ENCODE data around the gene MT1A.

Gene MT1A

GRCh38 chr16:56647641-56648431 lies 9.4 kb downstream of the MT1A start:
- H3K9me3 ChIP-seq (ENCODE audit: insufficient read depth, low read depth, low read length): no peaks in the 10 kb centered on the region
- no peak overlapping the region for H3K27ac ChIP-seq (ENCODE audit: low read length)
- H3K4me3 ChIP-seq (ENCODE audit: low read length): peak overlapping the region; percentile 41; the same call in 1 of the 2 replicates
- H3K9ac ChIP-seq (ENCODE audit: low read depth, low read length): no peak overlapping the region
- H3K4me1 ChIP-seq (ENCODE audit: insufficient read depth, low read length): peaks cover 4% of the 10 kb centered on the region; the same call in 1 of the 2 replicates
- no peaks in the 10 kb centered on the region for H3K36me3 ChIP-seq (ENCODE audit: insufficient read depth, low read depth, low read length)
- H3K27me3 ChIP-seq (ENCODE audit: insufficient read depth, low read length): peaks cover 100% of the 10 kb centered on the region

GRCh38 chr16:56649271-56649670 lies 10.8 kb downstream of the MT1A start:
- Histone ChIP-seq H3K9me3 (ENCODE audit: insufficient read depth, low read depth, low read length) (no peaks in the 10 kb centered on the region), H3K9ac (ENCODE audit: low read depth, low read length) (no peak overlapping the region), H3K4me3 (ENCODE audit: low read length) (no peak overlapping the region), H3K27me3 (ENCODE audit: insufficient read depth, low read length) (peaks cover 93% of the 10 kb centered on the region), H3K36me3 (ENCODE audit: insufficient read depth, low read depth, low read length) (no peaks in the 10 kb centered on the region), H3K27ac (ENCODE audit: low read length) (no peak overlapping the region), H3K4me1 (ENCODE audit: insufficient read depth, low read length) (no peaks in the 10 kb centered on the region)

GRCh38 chr16:56649820-56650219 lies 11.4 kb downstream of the MT1A start:
- H3K4me1 ChIP-seq (ENCODE audit: insufficient read depth, low read length): no peaks in the 10 kb centered on the region
- no peaks in the 10 kb centered on the region for H3K36me3 ChIP-seq (ENCODE audit: insufficient read depth, low read depth, low read length)
- peaks cover 90% of the 10 kb centered on the region for H3K27me3 ChIP-seq (ENCODE audit: insufficient read depth, low read length)
- no peaks in the 10 kb centered on the region for H3K9me3 ChIP-seq (ENCODE audit: insufficient read depth, low read depth, low read length)
- H3K4me3 ChIP-seq (ENCODE audit: low read length): no peak overlapping the region
- no peak overlapping the region for H3K27ac ChIP-seq (ENCODE audit: low read length)
- H3K9ac ChIP-seq (ENCODE audit: low read depth, low read length): no peak overlapping the region

- Histone ChIP-seq H3K4me3 (ENCODE audit: low read length) (no peak within 1 kb of the TSS), H3K9ac (ENCODE audit: low read depth, low read length) (no peak within 1 kb of the TSS), H3K27ac (ENCODE audit: low read length) (no peak within 1 kb of the TSS), H3K9me3 (ENCODE audit: insufficient read depth, low read depth, low read length) (no peaks in the 10 kb centered on the region), H3K36me3 (ENCODE audit: insufficient read depth, low read depth, low read length) (no peaks in the 10 kb centered on the region), H3K27me3 (ENCODE audit: insufficient read depth, low read length) (peaks cover 90% of the 10 kb centered on the region), H3K4me1 (ENCODE audit: insufficient read depth, low read length) (no peaks in the 10 kb centered on the region)
Observed at GRCh38 chr16:56651586-56651985, 13.1 kb downstream of the MT1A start, which contains the start of gene MT1B. Gene MT1B (plus strand): TSS chr16:56651886. CDS start chr16:56651954, 68 bp downstream.

- peaks cover 90% of the 10 kb centered on the region for H3K27me3 ChIP-seq (ENCODE audit: insufficient read depth, low read length)
- no peaks in the 10 kb centered on the region for H3K4me1 ChIP-seq (ENCODE audit: insufficient read depth, low read length)
- no peak overlapping the region for H3K9ac ChIP-seq (ENCODE audit: low read depth, low read length)
- H3K27ac ChIP-seq (ENCODE audit: low read length): no peak overlapping the region
- no peaks in the 10 kb centered on the region for H3K9me3 ChIP-seq (ENCODE audit: insufficient read depth, low read depth, low read length)
- H3K36me3 ChIP-seq (ENCODE audit: insufficient read depth, low read depth, low read length): no peaks in the 10 kb centered on the region
- no peak overlapping the region for H3K4me3 ChIP-seq (ENCODE audit: low read length)
Observed at GRCh38 chr16:56652600-56652999, 14.1 kb downstream of the MT1A start.

DNA sequence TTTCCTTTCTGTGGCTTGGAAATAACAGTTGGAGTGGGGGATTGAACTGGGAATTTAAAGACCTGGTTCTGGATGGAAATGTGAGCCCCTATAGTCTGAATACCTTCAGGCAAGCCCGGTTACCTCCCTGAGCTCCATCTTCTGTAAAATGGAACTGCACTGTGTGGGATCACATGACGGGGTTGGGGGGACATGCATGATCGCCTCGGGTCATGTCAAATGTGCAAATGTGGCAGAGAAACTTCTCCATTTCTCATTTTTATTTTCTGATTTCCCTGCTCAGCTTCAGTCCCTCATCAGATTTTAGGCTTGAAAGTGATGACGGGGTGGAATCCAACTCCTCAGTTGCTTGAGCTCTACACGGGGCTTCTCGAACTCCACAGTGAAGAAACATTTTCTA lies 14.8 kb downstream of the MT1A start:
- Histone ChIP-seq H3K27ac (ENCODE audit: low read length) (no peak overlapping the region), H3K4me1 (ENCODE audit: insufficient read depth, low read length) (no peaks in the 10 kb centered on the region), H3K36me3 (ENCODE audit: insufficient read depth, low read depth, low read length) (no peaks in the 10 kb centered on the region), H3K9me3 (ENCODE audit: insufficient read depth, low read depth, low read length) (no peaks in the 10 kb centered on the region), H3K4me3 (ENCODE audit: low read length) (no peak overlapping the region), H3K27me3 (ENCODE audit: insufficient read depth, low read length) (peaks cover 90% of the 10 kb centered on the region), H3K9ac (ENCODE audit: low read depth, low read length) (no peak overlapping the region)

- Histone ChIP-seq H3K27ac (ENCODE audit: low read length) (no peak within 1 kb of the TSS), H3K4me1 (ENCODE audit: insufficient read depth, low read length) (no peaks in the 10 kb centered on the region), H3K9ac (ENCODE audit: low read depth, low read length) (peak within 1 kb of the TSS; percentile 74; the same call in 1 of the 2 replicates), H3K4me3 (ENCODE audit: low read length) (peak within 1 kb of the TSS; percentile 86), H3K36me3 (ENCODE audit: insufficient read depth, low read depth, low read length) (no peaks in the 10 kb centered on the region), H3K9me3 (ENCODE audit: insufficient read depth, low read depth, low read length) (no peaks in the 10 kb centered on the region), H3K27me3 (ENCODE audit: insufficient read depth, low read length) (peaks cover 90% of the 10 kb centered on the region)
Observed at GRCh38 chr16:56657555-56658326, 19.3 kb downstream of the MT1A start, which contains the start of gene MT1F. Gene MT1F (plus strand): TSS chr16:56657959. CDS start chr16:56658059, 100 bp downstream.

- Histone ChIP-seq H3K4me3 (ENCODE audit: low read length) (peak overlapping the region; percentile 86), H3K9me3 (ENCODE audit: insufficient read depth, low read depth, low read length) (no peaks in the 10 kb centered on the region), H3K4me1 (ENCODE audit: insufficient read depth, low read length) (no peaks in the 10 kb centered on the region), H3K36me3 (ENCODE audit: insufficient read depth, low read depth, low read length) (no peaks in the 10 kb centered on the region), H3K9ac (ENCODE audit: low read depth, low read length) (peak overlapping the region; percentile 74; the same call in 1 of the 2 replicates), H3K27me3 (ENCODE audit: insufficient read depth, low read length) (peaks cover 90% of the 10 kb centered on the region), H3K27ac (ENCODE audit: low read length) (no peak overlapping the region)
Observed at GRCh38 chr16:56658327-56658875, 19.9 kb downstream of the MT1A start.

DNA sequence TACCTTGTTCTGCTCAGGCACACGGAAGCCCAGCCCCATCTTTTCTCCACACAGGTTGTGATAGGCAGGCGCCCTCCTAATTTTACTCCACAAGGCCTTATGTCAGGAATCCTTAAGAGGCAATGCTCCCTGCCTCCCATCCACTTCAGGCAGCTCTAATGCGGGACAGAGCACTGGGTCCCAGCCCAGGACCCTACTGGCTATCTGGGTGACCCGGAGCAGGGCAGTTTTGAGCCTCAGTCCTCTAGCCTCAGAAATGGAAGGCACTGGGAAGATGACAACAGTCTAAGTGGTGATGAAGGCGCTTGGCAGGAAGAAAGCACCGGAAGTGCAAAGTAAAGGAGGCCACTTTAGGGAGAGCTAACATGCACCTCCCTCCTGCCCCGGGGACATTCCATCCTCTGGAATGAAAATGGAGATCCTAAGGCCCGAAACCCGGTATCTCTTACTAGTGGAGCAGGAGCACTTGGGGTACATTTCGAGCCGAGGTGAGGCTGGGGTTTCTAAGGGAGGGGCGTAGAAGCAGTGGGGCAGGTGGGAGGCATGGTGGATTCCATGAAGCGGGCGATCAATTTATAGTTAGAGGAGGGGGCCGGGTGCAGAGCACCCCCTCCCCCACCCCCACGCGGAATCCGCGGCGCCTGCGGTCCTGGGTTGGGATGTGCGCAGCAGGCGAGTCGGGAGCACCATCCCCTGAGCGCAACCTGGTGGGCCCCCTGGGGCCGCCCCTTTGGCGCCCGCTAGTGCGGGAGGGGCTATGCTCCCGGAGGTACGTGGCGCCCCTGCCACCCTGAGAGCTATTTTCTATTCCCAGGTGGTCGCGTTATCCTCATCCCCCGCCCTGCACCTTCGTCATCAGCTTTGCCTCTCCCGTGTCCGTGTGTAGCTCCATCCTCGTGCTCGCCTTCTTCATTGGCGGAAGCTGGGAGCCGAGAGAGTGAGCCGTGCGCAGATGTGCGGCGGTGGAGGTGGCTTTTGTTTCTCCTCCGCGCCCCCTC lies 24.2 kb downstream of the MT1A start:
- Histone ChIP-seq H3K36me3 (ENCODE audit: insufficient read depth, low read depth, low read length) (no peaks in the 10 kb centered on the region), H3K9me3 (ENCODE audit: insufficient read depth, low read depth, low read length) (no peaks in the 10 kb centered on the region; the same call in 1 of the 2 replicates), H3K27me3 (ENCODE audit: insufficient read depth, low read length) (peaks cover 100% of the 10 kb centered on the region), H3K27ac (ENCODE audit: low read length) (no peak overlapping the region), H3K9ac (ENCODE audit: low read depth, low read length) (no peak overlapping the region), H3K4me1 (ENCODE audit: insufficient read depth, low read length) (peaks cover 3% of the 10 kb centered on the region; the same call in 1 of the 2 replicates), H3K4me3 (ENCODE audit: low read length) (peak overlapping the region; percentile 60)

GRCh38 chr16:56664506-56664905 lies 26.0 kb downstream of the MT1A start:
- H3K36me3 ChIP-seq (ENCODE audit: insufficient read depth, low read depth, low read length): no peaks in the 10 kb centered on the region
- H3K4me1 ChIP-seq (ENCODE audit: insufficient read depth, low read length): peaks cover 5% of the 10 kb centered on the region; the same call in 1 of the 2 replicates
- no peak overlapping the region for H3K27ac ChIP-seq (ENCODE audit: low read length)
- no peak overlapping the region for H3K9ac ChIP-seq (ENCODE audit: low read depth, low read length)
- H3K27me3 ChIP-seq (ENCODE audit: insufficient read depth, low read length): peaks cover 100% of the 10 kb centered on the region
- no peak overlapping the region for H3K4me3 ChIP-seq (ENCODE audit: low read length)
- H3K9me3 ChIP-seq (ENCODE audit: insufficient read depth, low read depth, low read length): no peaks in the 10 kb centered on the region; the same call in 1 of the 2 replicates

Data from iPS-20b (cell line).